GM18951 (cell line): Measurements from ENCODE around the gene CALR.
"Not testable (repeated sequence)": the region's sequence is repeated elsewhere in the genome, so short reads cannot be mapped to it uniquely, and the experiment has no call there.

Experiments
- POLR2A ChIP-seq: IDR thresholded peaks from 4 replicates; pipeline ENCODE4 v1.6.1; 2011; ENCODE audit warnings: mild to moderate bottlenecking; ENCODE audit not compliant: insufficient read length, insufficient read depth; ENCODE audit errors: extremely low read depth
- in situ Hi-C: fragments of 300-500 bp; cut with MboI; formaldehyde crosslinking; loops from one replicate; pipeline ENCODE4 v1.12.0; 2022; ENCODE audit warnings: low sequenced_read_pairs, mixed read lengths, inconsistent platforms; ENCODE audit not compliant: unreplicated experiment

The CALR gene

DNA sequence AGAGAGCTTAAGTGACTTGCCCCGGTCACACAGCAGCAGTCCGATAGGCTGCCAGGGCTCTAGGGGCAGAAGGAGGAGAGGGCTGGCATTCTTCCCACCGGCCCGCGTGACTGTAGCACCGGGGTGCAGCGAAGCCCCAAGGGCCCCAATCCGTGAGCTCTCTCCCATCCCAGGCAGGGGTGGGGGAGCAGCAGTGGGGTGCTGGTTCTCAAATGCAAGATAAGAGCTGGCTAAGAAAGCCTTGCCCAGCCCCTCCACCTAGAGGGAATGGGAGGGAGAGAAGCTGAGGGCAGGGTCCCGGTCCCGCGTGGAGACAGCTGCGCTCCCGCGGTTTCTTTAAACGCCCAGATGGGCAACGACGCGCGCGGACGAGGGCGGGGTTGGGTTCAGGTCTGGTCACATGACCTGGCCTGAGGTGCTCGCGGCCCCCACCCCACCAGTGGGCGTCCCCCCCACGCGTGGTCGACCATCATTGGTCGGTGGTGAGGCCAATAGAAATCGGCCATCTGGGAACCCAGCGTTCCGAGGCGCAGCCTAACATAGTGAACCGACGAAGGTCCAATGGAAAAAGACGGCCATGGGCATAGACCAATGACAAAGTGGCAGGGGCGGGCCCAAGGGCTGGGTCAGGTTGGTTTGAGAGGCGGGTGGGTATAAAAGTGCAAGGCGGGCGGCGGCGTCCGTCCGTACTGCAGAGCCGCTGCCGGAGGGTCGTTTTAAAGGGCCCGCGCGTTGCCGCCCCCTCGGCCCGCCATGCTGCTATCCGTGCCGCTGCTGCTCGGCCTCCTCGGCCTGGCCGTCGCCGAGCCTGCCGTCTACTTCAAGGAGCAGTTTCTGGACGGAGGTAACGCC is at the start of gene CALR:
Gene CALR, plus strand, starts transcription at position 683 of the 852 bp plus-strand sequence. Its CDS starts 71 bp downstream, at position 754.
- peak; percentile 100 for TF ChIP-seq POLR2A
- in situ Hi-C loops = no loop called here

GRCh38 chr19:12890299-12890786 is 48.1 kb upstream of the CALR start:
- in situ Hi-C loops = not testable (repeated sequence)

DNA sequence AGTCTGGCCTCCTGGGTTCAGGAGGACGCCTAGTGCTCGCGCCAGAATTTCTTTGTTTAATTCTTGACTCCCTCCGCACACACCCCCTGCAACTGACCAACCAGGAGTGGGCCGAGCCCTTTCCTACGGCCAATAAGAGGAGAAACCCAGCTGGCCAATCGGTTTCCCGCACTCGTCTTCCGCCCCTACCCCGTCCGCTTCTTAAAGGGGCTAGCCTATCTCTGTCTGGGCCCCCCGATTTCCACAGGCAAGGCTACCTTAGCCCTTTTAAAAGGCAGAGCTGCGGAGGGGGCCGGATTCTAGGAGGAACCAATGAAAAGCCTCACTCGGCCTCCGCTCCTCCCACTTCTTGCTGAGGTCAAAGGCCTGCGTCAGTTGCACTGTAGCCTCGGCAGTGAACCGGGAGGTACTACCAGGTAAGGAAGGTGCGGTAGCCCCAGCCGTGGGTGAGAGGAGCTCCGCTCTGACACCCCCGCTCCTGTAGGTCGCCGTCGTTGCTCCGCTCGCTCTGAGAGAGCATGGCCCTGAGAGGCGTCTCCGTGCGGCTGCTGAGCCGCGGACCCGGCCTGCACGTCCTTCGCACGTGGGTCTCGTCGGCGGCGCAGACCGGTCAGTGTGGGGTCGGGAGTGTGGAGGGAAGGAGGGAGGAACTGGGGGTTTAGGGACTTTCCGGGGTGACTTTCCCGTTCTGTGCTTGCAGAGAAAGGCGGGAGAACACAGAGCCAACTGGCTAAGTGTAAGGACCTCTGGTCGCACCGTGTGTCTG is 47.4 kb upstream of the CALR start, which contains the start of gene GCDH:
Gene GCDH, plus strand, starts transcription at position 374 of the 766 bp plus-strand sequence. Its CDS starts 145 bp downstream, at position 519.
- TF ChIP-seq POLR2A = peak; percentile 82
- in situ Hi-C loops = no loop called here

DNA sequence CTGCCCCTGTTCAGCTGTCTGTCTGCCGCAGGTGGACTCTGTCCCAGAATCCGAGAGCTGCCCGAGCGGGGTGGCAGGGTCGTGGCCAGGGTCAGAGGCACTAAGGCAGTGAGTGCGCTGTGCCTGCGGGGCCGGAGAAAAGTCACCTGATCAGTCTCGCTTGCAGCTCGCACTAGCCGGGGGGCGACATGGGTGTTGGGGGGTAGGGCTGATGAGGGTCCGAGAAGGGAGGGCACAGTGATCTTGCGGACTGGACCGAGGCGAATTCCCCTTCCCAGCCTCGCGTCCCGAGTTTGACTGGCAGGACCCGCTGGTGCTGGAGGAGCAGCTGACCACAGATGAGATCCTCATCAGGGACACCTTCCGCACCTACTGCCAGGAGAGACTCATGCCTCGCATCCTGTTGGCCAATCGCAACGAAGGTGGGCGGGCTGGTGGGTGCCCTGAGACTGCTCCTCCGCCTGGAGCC is 46.8 kb upstream of the CALR start:
- TF ChIP-seq POLR2A = no peak
- in situ Hi-C loops = no loop called here

GRCh38 chr19:12893582-12893981 is 44.8 kb upstream of the CALR start:
- in situ Hi-C loops = no loop called here
- no peak for TF ChIP-seq POLR2A

DNA sequence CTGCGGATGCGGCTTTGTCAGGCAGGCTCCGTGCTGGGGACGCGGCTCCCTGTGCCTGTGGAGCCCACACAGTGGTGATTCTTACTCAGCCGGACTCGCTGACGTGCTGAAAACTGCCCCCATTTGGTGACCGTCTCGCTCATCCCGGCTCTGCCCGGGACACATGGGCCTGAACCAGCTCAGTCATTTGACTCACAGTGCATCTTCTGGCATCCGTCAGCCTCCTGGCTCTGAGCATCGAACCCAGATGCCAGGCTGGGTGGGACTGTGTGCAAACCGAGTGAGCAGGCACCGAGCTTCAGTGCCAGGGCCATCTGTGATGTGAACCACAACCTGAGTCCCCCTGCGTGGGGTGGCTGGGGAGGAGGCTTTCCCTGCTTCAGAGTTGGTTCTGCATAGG is 41.9 kb upstream of the CALR start:
- TF ChIP-seq POLR2A = no peak
- in situ Hi-C loops = no loop called here

GRCh38 chr19:12899891-12900518 is 38.4 kb upstream of the CALR start:
- peak; percentile 22 for TF ChIP-seq POLR2A
- in situ Hi-C loops = no loop called here

GRCh38 chr19:12907166-12907565 is 31.2 kb upstream of the CALR start:
- TF ChIP-seq POLR2A = no peak
- in situ Hi-C loops = no loop called here

DNA sequence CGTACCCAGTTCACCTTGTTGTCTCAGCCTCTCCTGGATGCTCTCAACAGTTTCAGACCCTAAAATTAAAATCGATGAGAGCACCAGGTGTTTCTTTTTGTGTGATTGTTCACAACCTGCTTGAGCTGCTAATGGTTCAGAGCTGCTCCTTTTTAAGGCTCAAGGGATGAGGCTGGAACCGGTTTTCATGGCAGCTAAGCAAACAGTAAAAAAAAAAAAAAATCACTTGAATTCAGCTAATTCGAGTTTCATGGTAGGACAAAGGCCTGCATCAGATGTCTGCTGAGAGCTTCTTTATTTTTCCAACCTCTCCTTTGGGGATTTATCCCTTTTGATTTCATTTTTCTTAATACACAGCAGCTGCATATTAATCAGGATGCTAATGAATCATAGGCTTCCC is 25.8 kb upstream of the CALR start:
- no peak for TF ChIP-seq POLR2A
- in situ Hi-C loops = no loop called here

- in situ Hi-C loops = no loop called here
- TF ChIP-seq POLR2A = no peak
These were observed 25.3 kb upstream of the CALR start for GRCh38 chr19:12913011-12913561.

GRCh38 chr19:12913851-12914690 is 24.3 kb upstream of the CALR start:
- in situ Hi-C loops = no loop called here
- no peak for TF ChIP-seq POLR2A

DNA sequence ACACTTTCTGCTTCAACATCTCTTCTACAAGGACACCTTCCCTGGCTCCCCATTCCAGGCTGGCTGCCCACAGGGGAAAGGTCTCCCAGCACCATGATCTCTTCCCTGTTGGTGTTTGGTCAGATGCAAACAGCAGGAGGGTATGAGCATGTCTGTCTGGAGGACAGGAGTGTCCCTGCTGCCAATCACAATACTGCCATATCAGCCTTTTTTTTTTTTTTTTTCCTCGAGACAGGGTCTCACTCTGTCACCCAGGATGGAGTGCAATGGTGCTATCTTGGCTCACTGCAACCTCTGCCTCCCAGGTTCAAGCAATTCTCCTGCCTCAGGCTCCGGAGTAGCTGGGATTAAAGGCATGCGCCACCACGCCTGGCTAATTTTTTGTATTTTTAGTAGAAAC is 22.5 kb upstream of the CALR start:
- in situ Hi-C loops = not testable (repeated sequence)
